GM03348 (cell line): ENCODE data around the gene TUBB.
"Not testable (repeated sequence)": the region's sequence is repeated elsewhere in the genome, so short reads cannot be mapped to it uniquely, and the experiment has no call there.

Experiments
- DNase-seq: peaks from one replicate; pipeline ENCODE4 v3.0.0; 2012; ENCODE audit warnings: low spot score

TUBB gene

DNA sequence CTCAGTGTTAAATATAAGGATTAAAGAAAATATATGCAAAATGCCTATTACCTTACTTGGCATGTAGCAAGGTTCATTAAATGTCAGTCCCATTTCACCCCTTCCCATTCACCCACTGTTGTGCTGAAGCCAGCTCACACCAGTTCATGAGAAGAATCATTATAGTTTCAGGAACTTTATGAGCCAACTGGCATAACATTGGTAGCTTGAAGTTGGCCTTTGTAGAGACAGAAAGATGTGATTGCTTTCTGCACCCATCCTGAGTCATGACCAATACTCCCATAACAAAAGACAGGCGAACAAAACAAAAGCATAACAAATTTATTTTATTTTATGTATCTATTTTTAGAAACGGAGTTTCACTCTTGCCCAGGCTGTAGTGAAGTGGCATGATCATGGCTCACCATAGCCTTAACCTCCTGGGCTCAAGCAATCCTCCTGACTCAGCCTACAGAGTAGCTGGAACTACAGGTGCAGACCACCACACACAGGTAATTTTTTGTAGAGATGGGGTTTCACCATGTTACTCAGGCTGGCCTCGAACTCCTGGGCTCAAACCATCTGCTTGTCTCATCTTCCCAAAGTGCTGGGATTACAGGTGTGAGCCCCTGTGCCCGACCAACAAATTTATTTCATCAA is 41.8 kb downstream of the TUBB start:
- no peak for DNase-seq

DNA sequence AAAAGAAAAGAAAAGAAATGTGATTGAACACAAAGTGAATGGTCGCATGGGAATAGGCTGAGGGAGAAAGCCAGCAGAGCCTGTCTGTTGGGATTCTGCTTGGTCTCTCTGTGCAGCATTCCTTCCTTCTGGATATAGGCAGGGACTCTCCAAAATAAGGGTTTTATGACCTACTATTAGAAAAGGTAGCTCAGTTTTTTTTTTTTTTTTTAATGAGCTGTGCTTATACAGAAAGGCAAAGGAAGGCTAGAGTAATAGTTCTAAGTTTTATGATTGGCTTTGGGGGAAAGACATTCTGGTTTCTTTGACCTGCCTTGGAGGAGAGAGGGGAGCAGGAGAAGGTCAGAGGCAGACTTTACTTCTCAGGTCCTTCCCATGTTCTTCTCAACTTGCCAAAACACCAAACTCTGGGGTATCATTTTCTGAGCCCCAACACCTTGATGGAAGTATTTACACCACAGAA is 43.0 kb downstream of the TUBB start:
- no peak for DNase-seq

DNA sequence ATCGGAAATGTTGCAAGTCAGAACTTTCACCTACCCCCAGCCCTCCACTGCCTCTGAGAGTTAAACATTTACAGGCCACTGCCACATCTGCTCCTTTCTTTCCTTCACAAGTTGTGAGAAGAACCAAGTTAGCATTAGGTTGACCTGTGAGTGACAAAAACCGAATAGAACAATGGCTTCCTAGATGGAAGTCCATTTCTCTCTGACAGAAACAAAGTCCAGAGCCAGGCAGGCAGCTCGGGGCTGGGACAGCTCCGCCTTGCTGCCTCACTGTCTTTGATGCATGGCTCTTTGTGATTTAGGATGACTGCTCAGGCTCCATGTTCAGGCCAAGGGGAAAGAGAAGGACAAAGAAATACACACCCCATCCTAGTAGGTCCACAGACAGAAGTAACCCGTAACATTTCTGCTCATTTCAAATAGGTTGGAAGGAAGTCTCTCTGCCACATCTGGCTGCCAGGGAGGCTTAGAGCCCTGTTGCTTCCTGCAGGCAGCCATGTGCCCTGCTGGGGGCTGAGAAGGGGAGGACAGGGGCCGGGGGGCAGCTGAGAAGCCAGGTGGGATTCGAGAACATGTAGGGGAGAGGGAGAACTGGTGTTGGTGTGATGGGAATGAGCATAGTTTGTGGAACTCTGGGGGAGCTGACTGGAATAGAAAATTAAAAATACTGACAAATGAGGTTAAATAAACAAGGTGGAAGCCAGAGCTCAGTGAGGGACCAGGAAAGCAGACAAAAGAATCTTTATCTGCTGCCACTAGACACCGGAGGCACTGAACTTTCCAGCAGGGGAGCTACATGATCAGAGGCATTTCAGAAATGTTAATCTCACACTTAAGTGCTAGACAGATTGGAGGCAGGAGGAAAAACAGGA is 43.7 kb downstream of the TUBB start:
- DNase-seq, result no peak

DNA sequence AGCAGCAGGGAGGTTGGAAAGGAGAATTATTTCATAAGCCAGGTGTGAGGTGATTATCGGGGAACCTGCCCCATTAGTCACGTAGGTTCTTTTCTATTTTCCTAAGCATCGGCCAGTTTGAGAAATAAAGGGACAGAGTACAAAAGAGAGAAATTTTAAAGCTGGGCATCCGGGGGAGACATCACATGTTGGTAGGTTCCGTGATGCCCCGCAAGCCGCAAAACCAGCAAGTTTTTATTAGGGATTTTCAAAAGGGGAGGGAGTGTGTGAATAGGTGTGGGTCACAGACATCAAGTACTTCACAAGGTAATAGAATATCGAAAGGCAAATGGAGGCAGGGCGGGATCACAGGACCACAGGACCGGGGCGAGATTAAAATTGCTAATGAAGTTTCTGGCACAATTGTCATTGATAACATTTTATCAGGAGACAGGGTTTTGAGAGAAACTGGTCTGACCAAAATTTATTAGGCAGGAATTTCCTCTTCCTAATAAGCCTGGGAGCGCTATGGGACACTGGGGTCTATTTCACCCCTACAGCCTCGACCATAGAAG is 44.4 kb downstream of the TUBB start:
- DNase-seq, result not testable (repeated sequence)

DNA sequence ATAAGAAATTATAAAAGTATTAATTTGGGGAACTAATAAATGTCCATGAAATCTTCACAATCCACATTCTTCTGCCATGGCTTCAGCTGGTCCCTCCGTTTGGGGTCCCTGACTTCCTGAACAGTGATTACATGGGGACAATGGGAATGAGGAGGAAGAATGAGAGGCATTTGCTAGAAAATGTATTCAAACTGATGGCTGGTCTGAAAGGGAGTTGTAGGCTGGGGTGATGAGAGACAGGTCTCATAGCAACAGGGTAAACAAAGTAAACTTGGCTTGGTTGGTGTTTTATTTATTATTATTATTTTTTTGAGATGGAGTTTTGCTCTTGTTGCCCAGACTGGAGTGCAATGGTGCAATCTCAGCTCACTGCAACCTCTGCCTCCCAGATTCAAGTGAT is 45.3 kb downstream of the TUBB start:
- DNase-seq, result not testable (repeated sequence)

DNA sequence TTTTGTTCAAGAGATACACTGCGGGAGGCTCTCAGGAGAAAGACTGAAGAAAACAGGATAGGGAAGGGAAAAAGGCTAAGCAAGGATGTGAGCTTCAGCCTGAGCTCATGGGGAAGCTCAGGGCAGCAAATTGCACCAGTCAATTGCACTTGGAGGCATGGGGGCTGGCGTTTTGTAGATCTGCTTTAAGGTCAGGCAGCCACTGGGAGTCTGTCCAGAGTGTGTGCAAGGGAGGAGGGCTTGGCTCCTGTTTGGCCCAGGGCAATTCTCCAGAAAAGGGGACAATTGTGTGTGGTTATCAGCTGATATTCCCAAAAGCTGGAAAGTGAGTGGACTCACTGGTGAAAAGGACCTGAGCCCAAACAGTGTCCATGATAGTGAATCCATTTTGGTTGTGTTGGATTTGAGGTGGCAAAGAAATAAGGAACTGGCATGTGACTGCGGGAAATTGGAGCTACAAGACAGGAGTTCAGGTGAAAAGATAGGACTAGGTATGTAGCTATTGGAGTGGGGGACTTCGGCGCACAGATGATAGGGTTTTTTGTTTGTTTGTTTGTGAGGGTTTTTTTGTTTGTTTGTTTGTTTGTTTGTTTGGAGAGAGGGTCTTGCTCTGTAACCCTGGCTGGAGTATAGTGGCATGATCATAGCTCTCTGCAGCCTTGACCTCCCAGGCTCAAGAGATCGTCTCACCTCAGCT is 46.5 kb downstream of the TUBB start:
- DNase-seq, result no peak

DNA sequence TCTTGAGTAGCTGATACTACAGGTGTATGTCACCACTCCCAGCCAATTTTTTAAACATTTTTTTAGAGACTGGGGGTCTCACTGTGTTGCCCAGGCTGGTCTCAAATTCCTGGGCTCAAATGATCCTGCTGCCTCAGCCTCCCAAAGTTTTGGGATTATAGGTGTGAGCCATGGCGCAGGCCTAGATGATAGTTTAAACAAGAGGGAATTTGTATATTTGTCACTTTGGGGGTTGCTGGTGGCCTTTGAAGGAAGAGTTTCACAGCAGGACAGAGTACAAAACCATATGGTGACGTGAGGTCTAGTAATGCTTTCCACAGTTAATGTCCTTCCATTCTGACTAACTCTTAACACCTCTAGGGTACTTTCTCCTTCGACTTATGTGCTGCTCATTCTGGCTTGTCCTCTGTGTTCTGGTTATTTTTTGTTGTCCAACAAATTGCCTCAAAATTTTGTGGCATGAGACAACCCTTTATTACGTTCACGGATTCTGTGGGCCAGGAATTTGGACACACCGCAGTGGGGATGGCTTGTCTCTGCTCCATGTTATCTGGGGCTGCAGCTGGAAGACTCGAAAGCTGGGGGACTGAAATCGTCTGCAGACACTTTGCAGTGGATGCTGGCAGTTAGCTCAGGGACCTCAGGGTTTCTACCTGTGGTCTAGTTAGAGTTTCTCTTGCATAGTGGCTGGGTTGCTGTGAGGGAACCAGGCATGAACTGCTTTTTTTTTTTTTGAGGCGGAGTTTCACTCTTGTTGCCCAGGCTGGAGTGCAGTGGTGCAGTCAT is 47.2 kb downstream of the TUBB start:
- DNase-seq, result no peak

DNA sequence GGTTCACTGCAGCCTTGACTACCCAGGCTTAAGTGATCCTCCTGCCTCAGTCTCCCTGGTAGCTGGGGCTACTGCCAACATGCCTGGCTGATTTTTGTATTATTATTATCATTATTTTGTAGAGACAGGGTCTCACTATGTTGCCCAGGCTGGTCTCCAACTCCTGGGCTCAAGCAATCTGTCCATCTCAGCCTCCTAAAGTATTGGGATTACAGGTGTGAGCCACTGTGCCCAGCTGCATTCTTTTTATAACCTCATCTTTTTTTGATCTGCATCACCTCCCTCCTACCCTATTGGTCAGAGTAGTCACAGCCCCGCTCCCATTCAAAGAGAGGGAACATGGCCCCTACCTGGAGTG is 47.8 kb downstream of the TUBB start:
- DNase-seq, result no peak

DNA sequence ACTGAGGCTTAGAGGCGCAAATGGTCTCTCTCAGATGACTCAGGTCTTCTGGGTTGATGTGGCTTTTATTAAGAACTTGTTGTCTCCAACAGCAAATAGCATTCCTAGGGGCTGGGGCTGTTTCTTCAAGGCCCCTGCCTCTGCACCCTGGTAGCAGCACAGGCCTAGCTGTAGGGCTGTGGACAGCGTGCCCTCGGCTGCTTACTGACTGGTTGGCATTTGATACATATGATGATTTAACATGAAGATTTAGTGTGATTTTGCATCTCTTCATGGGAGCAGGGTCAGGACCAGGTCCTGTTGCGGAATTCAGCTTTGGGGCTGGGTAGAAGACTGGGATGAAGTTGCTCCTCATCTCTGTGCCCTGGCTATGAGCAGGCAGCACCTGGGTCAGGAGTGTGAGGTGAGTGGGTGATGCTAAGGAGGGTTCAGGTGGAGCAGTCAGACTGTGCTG is 48.5 kb downstream of the TUBB start:
- no peak for DNase-seq

DNA sequence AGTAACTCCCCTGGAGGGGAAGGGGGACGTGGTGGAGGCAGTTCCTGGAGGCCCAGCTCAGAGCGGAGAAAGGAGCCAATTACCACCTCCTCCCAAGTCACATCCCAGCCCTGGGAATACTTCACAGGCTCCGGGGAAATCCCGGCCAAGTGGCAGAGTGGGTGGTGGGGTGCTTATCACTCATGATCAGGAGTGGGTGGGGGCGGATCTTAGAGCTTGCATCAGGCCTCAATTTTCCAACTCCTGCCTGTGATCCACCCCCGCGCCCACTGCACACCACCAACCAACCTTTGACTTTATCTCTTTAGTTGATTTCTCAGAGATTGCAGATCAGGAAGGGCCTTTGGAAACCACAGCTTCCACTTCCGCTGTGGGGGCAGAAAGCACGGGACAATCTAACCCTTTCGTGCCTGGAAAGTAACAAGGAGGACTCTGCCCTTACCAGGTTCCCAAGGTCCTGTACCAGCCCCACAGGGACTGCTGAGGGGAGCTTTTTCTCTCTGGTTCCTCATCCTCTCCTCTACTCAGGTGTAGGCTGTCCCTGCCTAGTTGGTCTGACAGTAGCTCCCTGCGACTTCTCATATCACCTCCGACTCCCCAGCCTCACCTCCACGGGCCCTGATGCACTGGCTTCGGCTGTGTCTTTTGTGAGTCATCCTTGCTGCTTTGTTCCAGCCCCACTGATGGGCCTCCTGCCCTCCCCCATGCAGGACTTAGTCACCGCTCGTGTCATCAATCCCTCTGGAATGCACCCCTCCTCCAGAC is 49.1 kb downstream of the TUBB start:
- DNase-seq, result peak; percentile 89

DNA sequence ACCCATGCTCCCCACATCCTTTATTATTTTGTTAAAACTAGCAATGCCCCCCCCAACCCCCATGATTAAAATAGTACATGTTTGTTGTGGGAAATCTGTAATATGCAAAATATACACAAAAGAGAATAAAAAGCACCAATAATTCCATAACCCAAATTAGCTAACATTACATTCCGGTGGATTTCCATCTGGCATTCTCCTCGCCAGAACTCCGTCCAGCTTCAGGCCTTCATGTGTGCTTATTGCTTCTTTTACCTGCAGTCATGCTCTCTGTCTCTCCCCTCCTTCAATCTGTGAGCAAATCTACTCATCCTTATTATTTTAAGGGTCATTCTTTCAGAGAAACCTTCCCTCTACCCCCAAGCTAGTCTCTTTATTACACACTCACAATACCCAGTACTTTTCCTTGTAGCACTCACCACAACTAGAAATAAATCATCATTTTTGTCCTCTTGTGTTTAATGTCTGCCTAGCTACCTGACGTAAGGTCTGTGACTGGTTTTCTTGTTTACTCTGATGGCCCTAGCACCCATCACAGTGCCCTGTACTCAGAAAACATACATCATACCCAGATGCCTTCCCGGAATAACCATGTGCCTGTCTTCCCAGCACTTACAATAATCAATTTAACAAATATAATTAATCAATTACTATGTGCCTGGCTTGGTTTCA is 49.8 kb downstream of the TUBB start:
- DNase-seq, result no peak

DNA sequence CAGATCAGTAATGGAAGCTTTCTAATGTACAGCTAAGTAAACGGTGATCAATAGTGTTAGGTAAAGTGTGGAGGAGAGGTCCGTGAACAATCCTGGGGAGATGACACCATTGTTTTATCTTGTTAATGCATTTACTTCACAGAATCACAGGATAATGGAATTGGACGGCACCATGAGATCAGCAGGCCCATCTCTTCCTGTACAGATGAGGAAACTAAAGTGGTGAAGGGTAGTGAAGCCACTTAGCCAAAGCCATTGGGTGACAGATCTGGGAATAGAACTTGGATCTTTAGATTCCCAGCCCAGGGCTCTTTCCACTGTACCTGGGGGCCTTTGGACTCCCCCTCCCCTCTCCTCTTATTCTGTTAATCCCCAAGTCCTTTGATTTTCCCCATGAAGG is 50.4 kb downstream of the TUBB start:
- DNase-seq, result no peak

DNA sequence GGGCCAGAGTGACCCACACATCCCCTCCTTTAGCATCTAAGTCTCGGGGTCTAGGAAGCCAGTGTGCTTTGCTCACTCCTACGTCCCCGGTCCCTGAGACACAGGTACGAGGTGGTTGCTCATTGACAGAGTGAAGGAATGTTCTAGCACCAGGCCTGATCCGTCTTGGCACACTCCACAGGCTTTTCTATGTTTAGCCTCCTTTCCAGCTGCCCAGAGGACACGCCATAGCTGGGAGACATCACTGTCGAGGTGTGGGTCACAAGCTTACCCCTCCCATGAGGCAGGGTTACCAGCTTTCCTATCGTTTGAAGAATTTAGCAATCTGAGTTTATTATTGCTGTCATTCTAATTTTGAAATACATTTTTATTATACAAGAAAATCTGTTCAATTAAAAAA is 54.5 kb downstream of the TUBB start:
- no peak for DNase-seq
